ENCODE measurements around the gene RAMP2. TPM values are rescaled to one million over a fixed set of nuclear protein-coding genes. Genes with fewer than 3 reads are reported as not detected.

RAMP2 gene
- total and polyA plus RNA-seq, 4 donors, result 8.1 to 77.7 (median 20.8) TPM

DNA sequence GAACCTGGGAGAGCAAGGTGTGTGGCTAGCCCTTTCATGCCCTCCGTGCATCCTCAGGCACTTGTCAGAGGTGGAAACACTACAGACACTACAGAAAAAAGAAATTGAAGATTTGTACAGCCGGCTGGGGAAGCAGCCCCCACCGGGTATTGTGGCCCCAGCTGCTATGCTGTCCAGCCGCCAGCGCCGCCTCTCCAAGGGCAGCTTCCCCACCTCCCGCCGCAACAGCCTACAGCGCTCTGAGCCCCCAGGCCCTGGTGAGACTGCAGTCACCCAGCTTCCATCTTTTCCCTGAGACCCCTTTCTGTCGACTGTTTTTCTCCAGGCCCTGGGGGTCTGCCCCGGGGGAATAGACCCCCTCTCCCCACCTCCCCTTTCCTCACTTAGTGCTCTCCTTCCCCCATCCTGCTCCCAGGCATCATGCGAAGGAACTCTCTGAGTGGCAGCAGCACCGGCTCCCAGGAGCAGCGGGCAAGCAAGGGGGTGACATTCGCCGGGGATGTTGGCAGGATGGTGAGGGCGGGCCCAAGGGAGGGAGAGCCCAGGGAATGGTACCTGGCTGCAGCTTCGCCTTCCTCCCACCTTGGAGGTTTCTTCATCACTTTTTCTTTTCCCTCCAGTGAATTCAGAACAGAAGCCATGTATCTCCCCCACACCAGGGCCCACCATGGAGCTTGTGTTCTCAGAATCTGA is 35.2 kb downstream of the RAMP2 start:
- 91% methylated on average over 16 to 18 of the region's 18 CpGs for WGBS, 2 donors
- Histone ChIP-seq H3K4me1 (ENCODE audit: control insufficient read depth in 1 of 2, insufficient read depth in 2 of 2, low read length in 2 of 2) (no peaks in the 10 kb centered on the region), H3K9me3 (ENCODE audit: control insufficient read depth, low read length) (no peaks in the 10 kb centered on the region), H3K36me3 (ENCODE audit: control insufficient read depth in 1 of 2, insufficient read depth in 2 of 2, low read length in 1 of 2) (no peaks in the 10 kb centered on the region), H3K27me3 (ENCODE audit: control insufficient read depth in 1 of 2, insufficient read depth in 2 of 2, low read length in 1 of 2) (no peaks in the 10 kb centered on the region), H3K27ac (ENCODE audit: low read depth in 1 of 2, low read length in 2 of 2) (no peak overlapping the region), H3K4me3 (ENCODE audit: low read length in 2 of 2) (no peak overlapping the region)
- DNase-seq (no peak), ATAC-seq (ENCODE audit: low FRiP score) (no peak)
- intact Hi-C loops (cut with DNase I), result no loop called here

DNA sequence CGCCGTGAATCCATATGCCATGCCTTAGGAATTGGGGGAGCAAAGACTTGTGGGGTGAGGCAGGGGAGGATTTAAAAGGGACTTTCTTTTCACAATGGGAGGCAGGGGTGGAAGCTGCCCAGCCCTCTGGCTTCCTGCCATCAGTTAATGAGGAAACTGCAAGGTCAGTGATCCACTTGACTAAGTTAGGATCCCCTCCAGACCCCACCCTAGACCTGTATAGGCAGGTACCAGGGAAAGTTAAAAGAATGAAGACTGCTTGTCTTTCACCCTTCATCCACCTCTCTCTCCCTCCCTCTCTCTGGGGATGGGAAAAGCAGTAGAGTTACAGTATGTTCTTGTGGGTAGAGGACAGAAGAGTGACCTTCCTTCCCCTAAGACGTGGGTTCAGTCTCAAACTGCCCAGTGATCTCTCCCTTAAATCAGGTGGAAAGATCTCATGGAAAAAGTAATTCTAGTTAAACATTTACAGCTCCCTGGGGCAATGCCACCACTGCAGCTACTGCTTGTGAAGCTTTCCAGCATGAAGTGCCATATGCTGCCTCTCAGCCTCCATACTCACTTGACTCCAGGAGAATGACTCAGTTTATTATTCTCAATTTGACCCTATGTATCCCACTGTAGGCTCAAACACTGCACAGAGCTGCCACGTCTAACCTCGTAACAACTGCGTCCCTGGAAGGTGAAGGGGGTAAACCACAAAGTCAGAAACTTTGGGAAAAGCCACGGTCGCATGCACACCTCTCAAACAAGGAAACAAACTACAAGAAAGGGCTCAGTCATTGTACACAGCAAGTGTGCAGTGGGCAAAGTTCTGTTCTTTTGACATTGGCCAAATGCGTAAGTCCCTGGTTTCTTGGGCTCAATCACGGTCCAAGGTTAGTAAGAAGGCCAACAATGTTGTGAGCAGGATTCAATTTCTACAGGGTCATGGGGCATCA is 36.3 kb downstream of the RAMP2 start:
- DNase-seq, result no peak
- no peak for ATAC-seq (ENCODE audit: low FRiP score)
- Histone ChIP-seq H3K36me3 (ENCODE audit: control insufficient read depth in 1 of 2, insufficient read depth in 2 of 2, low read length in 1 of 2) (no peaks in the 10 kb centered on the region), H3K4me1 (ENCODE audit: control insufficient read depth in 1 of 2, insufficient read depth in 2 of 2, low read length in 2 of 2) (no peaks in the 10 kb centered on the region), H3K9me3 (ENCODE audit: control insufficient read depth, low read length) (no peaks in the 10 kb centered on the region), H3K27ac (ENCODE audit: low read depth in 1 of 2, low read length in 2 of 2) (no peak overlapping the region), H3K27me3 (ENCODE audit: control insufficient read depth in 1 of 2, insufficient read depth in 2 of 2, low read length in 1 of 2) (no peaks in the 10 kb centered on the region), H3K4me3 (ENCODE audit: low read length in 2 of 2) (no peak overlapping the region)
- 81 to 83% methylated on average over 10 of the region's 10 CpGs for WGBS, 2 donors
- intact Hi-C loops (cut with DNase I), result no loop called here

DNA sequence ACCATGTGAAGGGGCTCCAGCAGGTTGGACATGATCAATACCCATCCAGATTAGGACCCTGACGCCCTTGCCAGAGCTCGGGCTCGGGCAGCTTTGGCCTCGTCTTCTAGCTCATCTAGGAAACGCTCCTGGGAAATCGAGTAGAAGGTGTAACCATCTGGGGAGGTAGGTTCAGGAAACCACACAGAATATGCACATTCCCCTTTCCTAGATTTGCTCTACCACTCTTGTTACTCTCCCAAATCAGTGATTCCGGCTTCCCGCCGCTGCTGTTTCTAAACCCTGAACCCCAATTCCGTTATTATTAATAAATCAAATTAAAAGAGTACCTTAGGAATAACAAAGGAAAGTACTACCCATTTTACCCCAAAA is 37.0 kb downstream of the RAMP2 start:
- Histone ChIP-seq H3K27me3 (ENCODE audit: control insufficient read depth in 1 of 2, insufficient read depth in 2 of 2, low read length in 1 of 2) (no peaks in the 10 kb centered on the region), H3K36me3 (ENCODE audit: control insufficient read depth in 1 of 2, insufficient read depth in 2 of 2, low read length in 1 of 2) (no peaks in the 10 kb centered on the region), H3K4me1 (ENCODE audit: control insufficient read depth in 1 of 2, insufficient read depth in 2 of 2, low read length in 2 of 2) (no peaks in the 10 kb centered on the region), H3K9me3 (ENCODE audit: control insufficient read depth, low read length) (no peaks in the 10 kb centered on the region), H3K4me3 (ENCODE audit: low read length in 2 of 2) (peak overlapping the region; percentile 41 to 56), H3K27ac (ENCODE audit: low read depth in 1 of 2, low read length in 2 of 2) (no peak overlapping the region)
- DNase-seq (no peak), ATAC-seq (ENCODE audit: low FRiP score) (no peak)
- intact Hi-C loops (cut with DNase I), result no loop called here
- 20 to 23% methylated on average over 10 of the region's 10 CpGs for WGBS, 2 donors

DNA sequence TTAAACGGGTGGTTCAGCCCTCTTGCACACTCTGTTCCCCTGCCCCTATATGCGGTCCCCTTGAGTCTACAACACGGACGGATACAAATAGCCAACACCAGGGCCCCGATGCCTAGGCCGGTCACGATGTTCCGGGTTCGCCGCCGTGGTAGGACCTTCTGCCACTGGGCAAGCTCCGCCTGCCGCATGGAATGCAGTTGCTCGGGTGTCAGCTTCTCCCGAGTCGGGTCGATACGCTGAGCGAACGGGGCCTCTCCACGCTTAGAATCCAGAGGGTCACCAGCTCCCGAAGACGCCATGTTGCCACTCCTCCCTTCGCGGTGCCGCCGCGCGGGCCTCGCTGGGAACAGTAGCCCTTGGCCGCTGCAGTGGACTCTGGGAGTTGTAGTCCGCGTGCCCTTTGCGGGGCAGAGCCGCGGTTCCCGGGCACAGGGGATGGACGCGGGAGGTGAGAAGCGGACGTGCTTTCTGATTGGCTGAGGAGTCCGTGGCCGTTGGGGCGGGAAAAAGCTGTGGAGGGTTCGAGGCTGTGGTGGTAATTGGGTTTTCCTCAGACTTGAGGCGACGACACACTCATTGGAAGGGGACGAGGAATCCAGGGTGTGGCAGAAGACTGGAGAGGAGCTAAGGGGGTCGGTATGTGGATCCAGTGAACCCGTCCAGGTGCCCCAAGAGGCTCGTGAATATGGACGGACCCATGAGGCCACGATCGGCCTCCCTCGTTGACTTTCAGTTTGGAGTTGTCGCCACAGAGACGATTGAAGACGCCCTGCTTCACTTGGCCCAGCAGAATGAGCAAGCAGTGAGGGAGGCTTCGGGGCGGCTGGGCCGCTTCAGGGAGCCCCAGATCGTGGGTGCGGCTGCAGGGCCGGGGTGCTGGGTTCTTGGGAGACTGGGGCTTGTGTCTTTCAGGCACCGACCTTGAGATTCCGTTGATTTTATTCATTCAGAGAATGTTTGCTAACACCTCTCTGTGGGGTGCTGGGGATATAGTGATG is 37.7 kb downstream of the RAMP2 start, which contains the start of the genes CNTD1 and COA3:
TSS of gene CNTD1 (plus strand) at position 479 of the 998 bp plus-strand sequence. CDS start at position 686, 207 bp downstream.
TSS of gene COA3 (minus strand) at position 322 of the 998 bp plus-strand sequence. CDS start at position 299, 23 bp downstream.
- intact Hi-C loops (cut with DNase I), result no loop called here
- WGBS, 2 donors, result 26% methylated on average over 66 of the region's 66 CpGs
- DNase-seq (peak; percentile 91 to 96), ATAC-seq (ENCODE audit: low FRiP score) (peak; percentile 92)
- H3K4me1 ChIP-seq (ENCODE audit: control insufficient read depth in 1 of 2, insufficient read depth in 2 of 2, low read length in 2 of 2), result no peaks in the 10 kb centered on the region
- H3K9me3 ChIP-seq (ENCODE audit: control insufficient read depth, low read length), result no peaks in the 10 kb centered on the region
- H3K27me3 ChIP-seq (ENCODE audit: control insufficient read depth in 1 of 2, insufficient read depth in 2 of 2, low read length in 1 of 2), result no peaks in the 10 kb centered on the region
- peak within 1 kb of the TSS; percentile 41 to 56 for H3K4me3 ChIP-seq (ENCODE audit: low read length in 2 of 2)
- no peaks in the 10 kb centered on the region for H3K36me3 ChIP-seq (ENCODE audit: control insufficient read depth in 1 of 2, insufficient read depth in 2 of 2, low read length in 1 of 2)
- no peak within 1 kb of the TSS for H3K27ac ChIP-seq (ENCODE audit: low read depth in 1 of 2, low read length in 2 of 2)

DNA sequence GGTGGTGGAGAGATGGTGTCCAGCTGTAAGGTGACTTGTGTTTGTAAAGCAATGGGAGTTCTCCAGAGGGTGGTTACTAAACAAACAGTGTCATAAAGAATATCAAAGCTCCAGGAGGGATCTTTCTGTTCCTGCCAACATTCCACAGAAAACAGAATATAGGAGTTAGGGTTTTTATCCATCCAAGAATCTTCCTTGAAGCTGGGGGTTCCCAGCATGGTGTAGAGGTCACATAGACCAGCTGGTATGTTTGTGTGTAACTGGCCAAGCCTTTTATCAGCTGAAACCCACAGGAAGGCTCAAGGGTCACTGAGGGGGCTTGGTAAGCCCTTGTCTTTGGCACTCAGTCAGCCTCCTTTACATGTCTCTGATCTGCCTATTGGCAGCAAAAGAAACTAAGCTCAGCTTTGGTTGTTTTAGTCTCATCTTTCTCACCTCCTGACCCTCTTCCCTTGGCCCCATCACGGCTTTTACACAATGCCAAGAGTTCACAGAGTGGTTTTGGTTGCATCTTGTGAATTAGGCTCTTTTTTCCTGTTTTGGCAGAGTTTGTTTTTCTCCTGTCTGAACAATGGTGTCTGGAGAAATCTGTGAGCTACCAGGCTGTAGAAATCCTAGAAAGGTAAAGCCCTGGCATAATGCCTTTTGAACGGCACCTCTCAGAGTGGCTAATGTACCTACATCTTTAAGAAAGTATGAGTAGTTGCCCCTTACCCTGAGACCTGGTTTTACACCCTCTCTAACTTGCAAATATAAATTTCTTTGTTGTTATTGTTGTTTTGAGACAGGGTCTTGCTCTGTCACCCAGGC is 42.3 kb downstream of the RAMP2 start:
- no peaks in the 10 kb centered on the region for H3K36me3 ChIP-seq (ENCODE audit: control insufficient read depth in 1 of 2, insufficient read depth in 2 of 2, low read length in 1 of 2)
- WGBS, 2 donors, result 31 to 45% methylated on average over 2 of the region's 2 CpGs
- H3K27me3 ChIP-seq (ENCODE audit: control insufficient read depth in 1 of 2, insufficient read depth in 2 of 2, low read length in 1 of 2), result no peaks in the 10 kb centered on the region
- no peaks in the 10 kb centered on the region for H3K4me1 ChIP-seq (ENCODE audit: control insufficient read depth in 1 of 2, insufficient read depth in 2 of 2, low read length in 2 of 2)
- no peak for ATAC-seq (ENCODE audit: low FRiP score)
- no peak overlapping the region for H3K4me3 ChIP-seq (ENCODE audit: low read length in 2 of 2)
- no peaks in the 10 kb centered on the region for H3K9me3 ChIP-seq (ENCODE audit: control insufficient read depth, low read length)
- no peak for DNase-seq
- no peak overlapping the region for H3K27ac ChIP-seq (ENCODE audit: low read depth in 1 of 2, low read length in 2 of 2)
- intact Hi-C loops (cut with DNase I), result no loop called here

DNA sequence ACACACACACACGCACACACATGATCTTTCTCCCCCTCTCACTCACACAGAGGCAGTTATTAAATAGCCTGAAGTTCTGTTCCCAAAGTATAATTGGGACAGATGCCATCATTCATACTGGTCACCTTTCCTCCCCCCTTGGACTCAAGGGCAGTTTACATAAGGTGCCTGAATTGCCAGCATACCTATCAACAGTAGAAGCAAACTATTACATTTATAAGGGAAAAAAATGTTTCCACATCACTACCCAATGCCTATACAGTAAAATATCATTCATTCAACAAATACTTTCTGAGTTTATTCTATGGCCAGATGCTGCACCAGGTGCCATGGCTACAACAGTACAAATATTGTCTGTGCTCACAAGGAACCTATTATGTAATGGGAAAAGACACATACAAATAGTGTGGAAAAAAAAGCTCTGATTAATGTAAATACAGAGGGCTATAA is 43.9 kb downstream of the RAMP2 start:
- 90 to 92% methylated on average over 1 of the region's 1 CpG for WGBS, 2 donors
- ATAC-seq (ENCODE audit: low FRiP score) (no peak), DNase-seq (no peak)
- Histone ChIP-seq H3K4me3 (ENCODE audit: low read length in 2 of 2) (no peak overlapping the region), H3K9me3 (ENCODE audit: control insufficient read depth, low read length) (no peaks in the 10 kb centered on the region), H3K4me1 (ENCODE audit: control insufficient read depth in 1 of 2, insufficient read depth in 2 of 2, low read length in 2 of 2) (no peaks in the 10 kb centered on the region), H3K27me3 (ENCODE audit: control insufficient read depth in 1 of 2, insufficient read depth in 2 of 2, low read length in 1 of 2) (no peaks in the 10 kb centered on the region), H3K27ac (ENCODE audit: low read depth in 1 of 2, low read length in 2 of 2) (no peak overlapping the region), H3K36me3 (ENCODE audit: control insufficient read depth in 1 of 2, insufficient read depth in 2 of 2, low read length in 1 of 2) (no peaks in the 10 kb centered on the region)
- intact Hi-C loops (cut with DNase I), result no loop called here

DNA sequence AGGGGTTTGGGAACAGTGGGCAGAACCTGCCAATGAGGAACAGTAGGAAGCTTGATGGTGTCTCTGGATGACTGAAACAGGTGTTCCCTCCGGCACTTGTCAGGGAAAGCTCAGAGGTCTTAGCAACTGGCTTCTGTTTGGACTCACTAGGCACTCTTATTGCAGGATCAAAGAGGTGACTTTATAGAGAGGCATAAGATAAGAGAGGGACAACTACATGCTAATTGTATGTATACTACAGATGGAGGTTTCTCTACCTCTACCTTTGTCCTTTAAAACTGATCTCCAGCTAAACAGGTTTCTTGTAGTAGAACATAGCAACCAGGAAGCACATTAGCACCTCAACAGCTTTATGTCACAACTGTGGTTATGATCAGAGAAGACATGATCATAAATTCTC is 45.2 kb downstream of the RAMP2 start:
- intact Hi-C loops (cut with DNase I), result no loop called here
- H3K4me3 ChIP-seq (ENCODE audit: low read length in 2 of 2), result no peak overlapping the region
- H3K4me1 ChIP-seq (ENCODE audit: control insufficient read depth in 1 of 2, insufficient read depth in 2 of 2, low read length in 2 of 2), result no peaks in the 10 kb centered on the region
- no peak for ATAC-seq (ENCODE audit: low FRiP score)
- H3K27me3 ChIP-seq (ENCODE audit: control insufficient read depth in 1 of 2, insufficient read depth in 2 of 2, low read length in 1 of 2), result no peaks in the 10 kb centered on the region
- WGBS, 2 donors, result 89 to 90% methylated on average over 1 of the region's 1 CpG
- DNase-seq, result no peak
- H3K27ac ChIP-seq (ENCODE audit: low read depth in 1 of 2, low read length in 2 of 2), result no peak overlapping the region
- H3K36me3 ChIP-seq (ENCODE audit: control insufficient read depth in 1 of 2, insufficient read depth in 2 of 2, low read length in 1 of 2), result peaks cover under 1 to 2% of the 10 kb centered on the region in 2 donors
- H3K9me3 ChIP-seq (ENCODE audit: control insufficient read depth, low read length), result no peaks in the 10 kb centered on the region
